ENCODE results near the gene GKN1. TPM values are rescaled to one million over a fixed set of nuclear protein-coding genes. Genes with fewer than 3 reads are reported as not detected.
A peak's percentile ranks its signal among the peaks of the same experiment; 100 is the strongest.

GKN1 gene
- total RNA-seq, 2 donors from 2014 or later: not detected

DNA sequence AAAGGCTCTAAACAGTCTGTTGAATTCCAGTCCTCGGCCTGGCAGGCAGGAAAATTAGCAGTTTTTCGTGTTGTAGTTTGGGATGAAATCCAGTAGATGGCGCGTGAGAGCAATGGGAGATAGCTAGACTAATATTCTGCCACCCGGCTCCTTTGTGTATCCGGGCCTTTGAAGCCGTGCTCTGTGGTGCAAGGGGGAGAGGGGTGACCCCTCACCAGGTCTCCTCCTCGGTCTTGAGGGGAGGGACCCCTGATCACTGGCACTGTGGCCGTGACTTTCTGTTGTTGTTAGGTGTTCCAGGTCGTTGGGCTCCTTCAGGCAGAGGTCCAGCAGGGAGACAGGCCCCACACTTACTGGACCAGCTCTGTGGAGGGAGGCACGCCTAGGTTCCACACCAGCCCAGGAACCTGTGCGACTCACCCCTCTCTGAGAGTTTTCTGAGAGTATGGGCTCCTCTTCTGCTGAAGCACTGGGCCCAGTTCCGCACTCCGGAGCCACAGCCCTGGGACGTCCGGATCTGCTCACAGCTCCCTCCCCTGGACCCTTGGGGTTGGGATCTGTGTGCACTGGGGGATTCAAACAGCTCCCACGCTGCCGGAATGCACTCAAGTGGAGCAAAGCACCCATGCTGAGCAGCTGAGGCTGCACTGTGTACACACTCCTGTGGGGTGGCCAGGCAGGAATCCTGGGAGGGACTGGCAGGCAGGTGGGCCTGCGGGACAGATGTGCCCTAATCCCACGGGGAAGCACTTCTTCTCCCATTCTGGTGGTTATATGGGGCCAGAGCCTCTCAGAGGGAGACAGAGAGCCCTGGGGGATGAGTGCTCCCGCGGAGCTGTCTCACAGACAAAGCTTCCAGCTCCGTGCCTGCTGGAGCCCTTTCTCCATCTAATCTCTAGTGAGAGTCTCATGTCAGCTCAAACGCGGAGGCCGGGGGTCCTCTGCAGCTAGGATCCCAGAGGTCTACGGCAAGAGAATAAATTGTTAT lies 30.6 kb upstream of the GKN1 start:
- TF ChIP-seq POLR2AphosphoS5 (IDR thresholded peaks at IDR 0.05): peak; percentile 42
- TF ChIP-seq, protein P1, sequence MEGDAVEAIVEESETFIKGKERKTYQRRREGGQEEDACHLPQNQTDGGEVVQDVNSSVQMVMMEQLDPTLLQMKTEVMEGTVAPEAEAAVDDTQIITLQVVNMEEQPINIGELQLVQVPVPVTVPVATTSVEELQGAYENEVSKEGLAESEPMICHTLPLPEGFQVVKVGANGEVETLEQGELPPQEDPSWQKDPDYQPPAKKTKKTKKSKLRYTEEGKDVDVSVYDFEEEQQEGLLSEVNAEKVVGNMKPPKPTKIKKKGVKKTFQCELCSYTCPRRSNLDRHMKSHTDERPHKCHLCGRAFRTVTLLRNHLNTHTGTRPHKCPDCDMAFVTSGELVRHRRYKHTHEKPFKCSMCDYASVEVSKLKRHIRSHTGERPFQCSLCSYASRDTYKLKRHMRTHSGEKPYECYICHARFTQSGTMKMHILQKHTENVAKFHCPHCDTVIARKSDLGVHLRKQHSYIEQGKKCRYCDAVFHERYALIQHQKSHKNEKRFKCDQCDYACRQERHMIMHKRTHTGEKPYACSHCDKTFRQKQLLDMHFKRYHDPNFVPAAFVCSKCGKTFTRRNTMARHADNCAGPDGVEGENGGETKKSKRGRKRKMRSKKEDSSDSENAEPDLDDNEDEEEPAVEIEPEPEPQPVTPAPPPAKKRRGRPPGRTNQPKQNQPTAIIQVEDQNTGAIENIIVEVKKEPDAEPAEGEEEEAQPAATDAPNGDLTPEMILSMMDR (IDR thresholded peaks at IDR 0.05): peak; percentile 47 to 84 (median 68)
- TF ChIP-seq POLR2A (IDR thresholded peaks at IDR 0.05): no peak
- intact Hi-C loops (cut with DNase I): loop anchor here (10.0 kb wide), 3 partner anchors 71 to 771 kb away; partner anchors contain the start of gene ANTXR1
- Histone ChIP-seq H3K36me3 (no peaks in the 10 kb centered on the region), H3K4me3 (no peak overlapping the region), H3K27ac (no peak overlapping the region), H3K27me3 (replicated peaks; ENCODE audit: insufficient read depth) (no peaks in the 10 kb centered on the region), H3K4me1 (replicated peaks) (no peaks in the 10 kb centered on the region), H3K9me3 (no peaks in the 10 kb centered on the region)
- peak; percentile 63 for DNase-seq (ENCODE audit: low spot score)
- 44% methylated on average over 27 of the region's 27 CpGs for WGBS

DNA sequence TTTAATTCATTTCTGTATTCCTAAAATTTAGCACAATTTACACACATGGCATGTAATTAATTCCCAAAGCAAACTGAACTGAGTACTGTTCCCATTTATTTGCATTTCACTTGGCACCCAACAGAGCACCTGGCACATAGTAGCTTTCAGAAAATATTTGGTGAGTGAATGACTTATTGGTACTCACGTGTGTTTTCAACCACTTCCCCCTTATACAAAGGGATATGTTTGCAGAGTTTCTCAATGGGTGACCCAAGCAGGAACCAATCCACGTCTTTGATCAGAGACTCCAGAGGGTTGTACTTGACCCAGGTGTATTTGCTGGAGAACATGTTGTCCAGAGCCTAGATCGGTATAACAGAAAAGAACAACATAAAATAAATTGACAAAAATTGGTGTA lies 28.3 kb upstream of the GKN1 start:
- Histone ChIP-seq H3K4me3 (no peak overlapping the region), H3K27me3 (replicated peaks; ENCODE audit: insufficient read depth) (no peaks in the 10 kb centered on the region), H3K36me3 (no peaks in the 10 kb centered on the region), H3K4me1 (replicated peaks) (no peaks in the 10 kb centered on the region), H3K27ac (no peak overlapping the region), H3K9me3 (no peaks in the 10 kb centered on the region)
- TF ChIP-seq, protein P1 (IDR thresholded peaks at IDR 0.05): no peak
- no peak for TF ChIP-seq POLR2A (IDR thresholded peaks at IDR 0.05)
- TF ChIP-seq POLR2AphosphoS5 (IDR thresholded peaks at IDR 0.05): peak; percentile 89
- 33% methylated on average over 3 of the region's 3 CpGs for WGBS
- intact Hi-C loops (cut with DNase I): loop anchor here (10.0 kb wide), 3 partner anchors 69 to 769 kb away; partner anchors contain the start of gene ANTXR1
- DNase-seq (ENCODE audit: low spot score): peak; percentile 67

DNA sequence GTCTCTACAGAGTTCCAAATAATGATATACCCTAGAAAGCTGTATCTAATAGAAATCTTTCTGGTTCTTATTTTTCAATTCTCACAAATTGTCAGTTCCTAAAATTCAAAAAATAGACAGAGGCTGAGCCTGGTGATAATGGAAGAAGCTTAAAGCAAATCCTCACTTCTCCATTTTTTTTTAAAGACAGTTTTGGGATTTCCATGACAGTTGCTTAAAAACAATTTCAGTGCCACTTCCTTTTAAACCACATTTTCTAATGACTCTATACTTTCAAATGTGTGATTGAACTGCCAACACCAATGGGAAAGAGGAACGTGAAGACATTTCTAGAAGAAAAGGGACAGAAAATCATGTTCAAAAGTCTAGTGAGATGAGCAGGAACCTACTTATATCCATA lies 25.7 kb upstream of the GKN1 start:
- H3K36me3 ChIP-seq: no peaks in the 10 kb centered on the region
- no peaks in the 10 kb centered on the region for H3K4me1 ChIP-seq (replicated peaks)
- H3K9me3 ChIP-seq: no peaks in the 10 kb centered on the region
- no peak for DNase-seq (ENCODE audit: low spot score)
- 75% methylated on average over 1 of the region's 1 CpG for WGBS
- no peak overlapping the region for H3K4me3 ChIP-seq
- H3K27me3 ChIP-seq (replicated peaks; ENCODE audit: insufficient read depth): no peaks in the 10 kb centered on the region
- H3K27ac ChIP-seq: no peak overlapping the region
- no peak for TF ChIP-seq POLR2A (IDR thresholded peaks at IDR 0.05)
- TF ChIP-seq, protein P1 (IDR thresholded peaks at IDR 0.05): no peak
- no peak for TF ChIP-seq POLR2AphosphoS5 (IDR thresholded peaks at IDR 0.05)
- intact Hi-C loops (cut with DNase I): loop anchor here (10.0 kb wide), 3 partner anchors 66 to 766 kb away; partner anchors contain the start of gene ANTXR1

DNA sequence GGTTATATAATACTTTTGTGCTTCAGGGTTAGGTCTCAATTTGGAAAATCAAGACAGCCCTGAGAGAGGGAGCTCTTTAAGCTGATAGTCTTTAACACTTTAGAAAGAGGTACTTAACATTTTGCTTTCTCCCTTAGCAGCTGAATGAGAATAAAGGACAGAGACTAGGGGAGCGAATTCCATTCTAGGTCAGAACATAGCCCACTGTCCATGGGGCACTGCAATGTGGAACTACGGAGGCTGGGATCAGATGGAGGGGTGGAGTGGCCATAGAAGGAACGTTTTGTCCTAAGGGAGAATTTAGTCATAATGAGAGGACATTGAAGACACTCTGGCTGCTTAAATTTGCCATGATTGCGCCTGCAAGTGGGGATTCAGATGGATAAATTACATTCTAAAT lies 22.5 kb upstream of the GKN1 start:
- no peak overlapping the region for H3K4me3 ChIP-seq
- H3K36me3 ChIP-seq: no peaks in the 10 kb centered on the region
- 74% methylated on average over 4 of the region's 4 CpGs for WGBS
- no peaks in the 10 kb centered on the region for H3K4me1 ChIP-seq (replicated peaks)
- no peaks in the 10 kb centered on the region for H3K27me3 ChIP-seq (replicated peaks; ENCODE audit: insufficient read depth)
- H3K27ac ChIP-seq: no peak overlapping the region
- intact Hi-C loops (cut with DNase I): no loop called here
- DNase-seq (ENCODE audit: low spot score): no peak
- TF ChIP-seq POLR2AphosphoS5 (IDR thresholded peaks at IDR 0.05) (no peak), POLR2A (IDR thresholded peaks at IDR 0.05) (no peak)
- TF ChIP-seq, protein P1 (IDR thresholded peaks at IDR 0.05): no peak
- no peaks in the 10 kb centered on the region for H3K9me3 ChIP-seq
